Keratinocyte (primary cell): ENCODE data around the gene NFASC. TPM values are rescaled to one million over a fixed set of nuclear protein-coding genes. Genes with fewer than 3 reads are reported as not detected.

Experiments used
- DNase-seq: peaks from one replicate; pipeline ENCODE4 v3.0.0-alpha.2; 2011; ENCODE audit warnings: low read depth, missing footprints, low spot score
- FAIRE-seq: peaks from 2 replicates; lab custom pipeline; 2011; peaks lifted over from hg19 to GRCh38; lab: Jason Lieb, UNC
- H2AFZ ChIP-seq: 2 replicates; pipeline ENCODE4 v1.6.0; 2012; ENCODE audit warnings: low read length, control low read depth, inconsistent platforms; ENCODE audit not compliant: control insufficient read depth
- H3K27ac ChIP-seq: 2 replicates; pipeline ENCODE4 v1.5.1; 2011; ENCODE audit warnings: low read length; ENCODE audit not compliant: control insufficient read depth, insufficient read depth
- H3K27me3 ChIP-seq: 3 replicates; pipeline ENCODE4 v1.6.0; 2011; ENCODE audit warnings: low read length; ENCODE audit not compliant: control insufficient read depth, insufficient read depth; ENCODE audit errors: extremely low read depth
- H3K36me3 ChIP-seq, 2 experiments: 2 replicates in 1 of 2; 3 replicates in 1 of 2; pipeline ENCODE4 v1.5.1; 2011; ENCODE audit warnings: low read length in 2 of 2, mild to moderate bottlenecking in 1 of 2; ENCODE audit not compliant: control insufficient read depth in 2 of 2, insufficient read depth in 2 of 2; ENCODE audit errors: extremely low read depth in 1 of 2
- H3K4me1 ChIP-seq: 3 replicates; pipeline ENCODE4 v1.5.1; 2011; ENCODE audit warnings: low read length; ENCODE audit not compliant: control insufficient read depth, insufficient read depth; ENCODE audit errors: extremely low read depth
- H3K4me2 ChIP-seq: 3 replicates; pipeline ENCODE4 v1.6.0; 2011; ENCODE audit warnings: low read depth, low read length; ENCODE audit not compliant: control insufficient read depth, insufficient read depth; ENCODE audit errors: extremely low read depth
- H3K4me3 ChIP-seq, 3 experiments: fragments of 200-600 bp in 1 of 3; sonication (generic) in 1 of 3; 2 replicates in 2 of 3; 3 replicates in 1 of 3; pipeline ENCODE4 v1.5.1; 2011 to 2016; ENCODE audit warnings: low read length in 3 of 3, mild to moderate bottlenecking in 3 of 3, control low read depth in 2 of 3, inconsistent platforms in 1 of 3, low read depth in 1 of 3, mixed read lengths in 1 of 3, mixed run types in 1 of 3, moderate library complexity in 1 of 3; ENCODE audit not compliant: control insufficient read depth in 2 of 3, insufficient read depth in 2 of 3; ENCODE audit errors: extremely low read depth in 1 of 3
- H3K79me2 ChIP-seq: 2 replicates; pipeline ENCODE4 v1.6.0; 2012; ENCODE audit warnings: low read length; ENCODE audit not compliant: control insufficient read depth, insufficient read depth
- H3K9ac ChIP-seq: 3 replicates; pipeline ENCODE4 v1.6.0; 2011; ENCODE audit warnings: low read length; ENCODE audit not compliant: control insufficient read depth, insufficient read depth; ENCODE audit errors: extremely low read depth
- H3K9me1 ChIP-seq: 3 replicates; pipeline ENCODE4 v1.6.0; 2011; ENCODE audit warnings: low read length; ENCODE audit not compliant: control insufficient read depth, insufficient read depth; ENCODE audit errors: extremely low read depth
- H3K9me3 ChIP-seq: 2 replicates; pipeline ENCODE4 v1.5.1; 2012; ENCODE audit warnings: low read depth, low read length; ENCODE audit not compliant: control insufficient read depth
- H4K20me1 ChIP-seq: 3 replicates; pipeline ENCODE4 v1.6.0; 2011; ENCODE audit warnings: low read length; ENCODE audit not compliant: control insufficient read depth, insufficient read depth; ENCODE audit errors: extremely low read depth
- EZH2 ChIP-seq: IDR thresholded peaks from one replicate; pipeline ENCODE4 v1.6.1; 2012; ENCODE audit warnings: inconsistent platforms, mild to moderate bottlenecking, low read length, moderate library complexity
- dilution Hi-C: fragments of 300-500 bp; cut with MboI; formaldehyde crosslinking; loops from one replicate; pipeline ENCODE4 v1.7.0; 2020; ENCODE audit warnings: low sequenced_read_pairs; ENCODE audit not compliant: extremely low pct_ligation_motif_present
- polyA plus RNA-seq, 5 experiments: library from polyadenylated mRNA; depleted of rRNA in 3 of 5; stranded (reverse) in 3 of 5; stranded (forward) in 1 of 5; unstranded in 1 of 5; fragments of >200 nt; gene quantifications; 1 replicate in 1 of 5; 2 replicates in 3 of 5; 3 replicates in 1 of 5; pipeline versions ENCODE4 v1.2.1 to v1.2.3, GENCODE V29; 2011 to 2012; ENCODE audit warnings: missing spikeins in 2 of 5, low read depth in 1 of 5, low replicate concordance in 1 of 5
- TF ChIP-seq, protein P1 (sequence below), 3 experiments: IDR thresholded peaks in 1 of 3; conservative IDR thresholded peaks in 1 of 3; optimal IDR thresholded peaks in 1 of 3; 2 replicates in 2 of 3; 3 replicates in 1 of 3; pipeline versions ENCODE3 to v1.5.1; 2011; ENCODE audit warnings: low read length in 3 of 3, mild to moderate bottlenecking in 3 of 3, moderate library complexity in 2 of 3, control low read depth in 1 of 3, inconsistent platforms in 1 of 3; ENCODE audit not compliant: insufficient read depth in 2 of 3; ENCODE audit errors: extremely low read depth in 1 of 3

The NFASC gene
- polyA plus RNA-seq, 1 donor (not counting 4 experiments of a cell fraction or from before 2014, with no cell fraction given), result 4.3 TPM

- no peak for TF ChIP-seq EZH2
- TF ChIP-seq, protein P1, sequence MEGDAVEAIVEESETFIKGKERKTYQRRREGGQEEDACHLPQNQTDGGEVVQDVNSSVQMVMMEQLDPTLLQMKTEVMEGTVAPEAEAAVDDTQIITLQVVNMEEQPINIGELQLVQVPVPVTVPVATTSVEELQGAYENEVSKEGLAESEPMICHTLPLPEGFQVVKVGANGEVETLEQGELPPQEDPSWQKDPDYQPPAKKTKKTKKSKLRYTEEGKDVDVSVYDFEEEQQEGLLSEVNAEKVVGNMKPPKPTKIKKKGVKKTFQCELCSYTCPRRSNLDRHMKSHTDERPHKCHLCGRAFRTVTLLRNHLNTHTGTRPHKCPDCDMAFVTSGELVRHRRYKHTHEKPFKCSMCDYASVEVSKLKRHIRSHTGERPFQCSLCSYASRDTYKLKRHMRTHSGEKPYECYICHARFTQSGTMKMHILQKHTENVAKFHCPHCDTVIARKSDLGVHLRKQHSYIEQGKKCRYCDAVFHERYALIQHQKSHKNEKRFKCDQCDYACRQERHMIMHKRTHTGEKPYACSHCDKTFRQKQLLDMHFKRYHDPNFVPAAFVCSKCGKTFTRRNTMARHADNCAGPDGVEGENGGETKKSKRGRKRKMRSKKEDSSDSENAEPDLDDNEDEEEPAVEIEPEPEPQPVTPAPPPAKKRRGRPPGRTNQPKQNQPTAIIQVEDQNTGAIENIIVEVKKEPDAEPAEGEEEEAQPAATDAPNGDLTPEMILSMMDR (optimal IDR thresholded peaks at IDR 0.05 in 1 of 3, IDR thresholded peaks at IDR 0.05 in 1 of 3, conservative IDR thresholded peaks at IDR 0.05 in 1 of 3; ENCODE audit: extremely low read depth in 1 of 3, insufficient read depth in 2 of 3, low read length in 3 of 3), result no peak
- Histone ChIP-seq H3K27me3 (peaks cover 29% of the 10 kb centered on the region), H3K9ac (no peak overlapping the region), H3K9me3 (no peaks in the 10 kb centered on the region), H3K4me2 (no peak overlapping the region), H4K20me1 (no peaks in the 10 kb centered on the region), H3K4me1 (no peaks in the 10 kb centered on the region), H3K9me1 (no peaks in the 10 kb centered on the region), H2AFZ (no peak overlapping the region), H3K27ac (no peak overlapping the region), H3K79me2 (no peaks in the 10 kb centered on the region), H3K4me3 (no peak overlapping the region), H3K36me3 (no peaks in the 10 kb centered on the region)
- DNase-seq (no peak), FAIRE-seq (no peak)
- dilution Hi-C loops, result no loop called here
Measured at GRCh38 chr1:204990059-204990664, 119.5 kb downstream of the NFASC start.

- H3K27ac ChIP-seq, result no peak overlapping the region
- TF ChIP-seq, protein P1 (optimal IDR thresholded peaks at IDR 0.05 in 1 of 3, IDR thresholded peaks at IDR 0.05 in 1 of 3, conservative IDR thresholded peaks at IDR 0.05 in 1 of 3; ENCODE audit: extremely low read depth in 1 of 3, insufficient read depth in 2 of 3, low read length in 3 of 3), result no peak
- TF ChIP-seq EZH2, result no peak
- no peak for DNase-seq
- H3K27me3 ChIP-seq, result peaks cover 29% of the 10 kb centered on the region
- dilution Hi-C loops, result no loop called here
- H3K9me1 ChIP-seq, result no peaks in the 10 kb centered on the region
- no peaks in the 10 kb centered on the region for H3K4me1 ChIP-seq
- H3K79me2 ChIP-seq, result no peaks in the 10 kb centered on the region
- H3K4me3 ChIP-seq, result no peak overlapping the region
- no peak overlapping the region for H3K4me2 ChIP-seq
- H2AFZ ChIP-seq, result no peak overlapping the region
- H3K9ac ChIP-seq, result no peak overlapping the region
- FAIRE-seq, result no peak
- H3K9me3 ChIP-seq, result no peaks in the 10 kb centered on the region
- H3K36me3 ChIP-seq, result no peaks in the 10 kb centered on the region
- no peaks in the 10 kb centered on the region for H4K20me1 ChIP-seq
Measured at GRCh38 chr1:204990721-204991341, 120.2 kb downstream of the NFASC start.
